NCI-H82 (cell line): Measurements from ENCODE around the gene PER3.

ENCODE experiments used
- DNase-seq: peaks from one replicate; lab custom pipeline; 2025; lab: John Stamatoyannopoulos, UW

The PER3 gene

DNA sequence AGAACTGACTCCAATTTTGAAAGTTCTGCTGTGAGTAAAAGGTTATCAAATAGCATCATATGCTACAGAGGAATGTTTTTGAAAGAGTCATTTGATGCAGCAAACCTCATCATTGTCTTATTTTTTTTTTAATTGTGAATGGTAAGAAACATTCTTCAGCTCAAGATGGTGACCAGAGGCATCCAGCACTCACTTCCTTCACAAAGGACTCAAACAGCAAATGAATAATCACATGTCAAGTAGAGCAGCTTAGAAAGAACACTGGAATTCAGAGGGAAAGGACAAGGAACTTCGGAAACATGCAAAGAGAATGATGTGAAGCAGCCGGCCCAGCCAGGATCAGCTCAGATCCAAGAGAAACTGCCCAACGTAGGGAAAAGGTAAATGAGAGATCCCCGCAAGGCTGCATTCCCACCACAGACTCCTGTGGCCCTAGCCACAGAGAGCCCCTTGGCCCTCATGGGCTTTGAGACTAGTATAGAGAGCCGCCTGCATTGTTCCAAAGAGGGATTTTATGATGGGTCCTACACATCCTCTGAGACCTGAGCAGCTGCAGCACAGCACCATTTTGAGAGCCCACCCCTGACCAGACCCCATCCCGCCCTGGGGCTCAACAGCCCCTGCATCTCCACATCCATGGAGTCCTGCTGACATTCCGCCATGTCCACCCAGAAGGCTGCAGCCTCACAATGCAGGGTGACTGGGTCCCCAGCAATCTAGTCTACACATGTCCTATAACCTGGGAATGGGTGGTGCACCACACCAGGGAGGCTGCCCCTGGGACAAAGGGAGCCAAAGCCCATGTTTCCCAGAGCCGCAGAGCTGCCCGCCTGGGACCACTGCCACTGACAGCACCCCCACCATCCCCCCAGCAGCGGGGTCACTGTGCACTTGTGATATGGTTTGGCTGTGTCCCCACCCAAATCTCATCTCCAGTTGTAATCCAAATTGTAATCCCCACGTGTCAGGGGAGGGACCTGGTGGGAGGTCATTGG is 90.0 kb downstream of the PER3 start:
- no peak for DNase-seq

DNA sequence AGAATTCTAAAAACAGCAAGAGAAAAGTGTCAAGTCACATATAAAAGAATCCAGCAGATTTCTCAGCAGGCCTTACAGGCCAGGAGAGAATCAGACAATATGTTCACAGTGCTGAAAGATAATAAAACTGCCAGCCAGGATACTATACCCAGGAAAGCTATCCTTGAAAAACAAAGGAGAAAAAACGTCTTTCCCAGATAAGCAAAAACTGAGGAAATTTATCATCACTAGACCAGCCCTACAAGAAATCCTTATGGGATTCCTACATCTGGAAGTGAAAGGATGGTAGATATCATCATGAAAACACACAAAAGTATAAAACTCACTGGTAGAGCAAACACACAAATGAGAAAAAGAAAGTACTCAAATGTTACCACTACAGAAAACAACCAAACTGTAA is 93.9 kb downstream of the PER3 start:
- DNase-seq = no peak

DNA sequence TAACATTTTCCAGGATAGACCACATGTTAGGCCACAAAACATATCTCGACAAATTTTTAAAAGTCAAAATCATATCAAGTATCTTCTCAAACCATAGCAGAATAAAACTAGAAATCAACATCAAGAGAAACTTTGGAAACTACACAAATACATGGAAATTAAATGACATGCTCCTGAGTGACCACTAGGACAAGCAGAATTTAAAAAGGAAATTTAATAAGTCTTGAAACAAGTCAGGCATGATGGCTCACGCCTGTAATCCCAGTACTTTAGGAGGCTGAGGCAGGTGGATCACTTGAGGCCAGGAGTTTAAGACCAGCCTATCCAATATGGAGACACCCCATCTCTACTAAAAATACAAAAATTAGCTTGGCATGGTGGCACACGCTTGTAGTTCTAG is 95.1 kb downstream of the PER3 start:
- DNase-seq = no peak

DNA sequence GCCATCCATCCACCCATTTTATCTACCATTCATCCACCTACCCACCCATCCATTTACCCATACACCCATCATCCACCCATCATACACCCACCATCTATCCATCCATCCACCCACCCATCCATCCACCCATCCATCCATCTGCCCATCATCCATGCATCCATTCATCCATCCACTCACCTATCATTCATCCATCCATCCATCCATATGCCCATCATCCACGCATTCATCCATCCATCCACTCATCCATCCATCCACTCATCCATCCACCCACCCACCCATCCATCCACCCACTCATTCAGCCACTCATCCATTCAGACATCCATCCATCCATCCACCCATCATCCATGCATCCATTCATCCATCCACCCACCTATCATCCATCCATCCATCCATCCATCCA is 100.7 kb downstream of the PER3 start:
- no peak for DNase-seq

DNA sequence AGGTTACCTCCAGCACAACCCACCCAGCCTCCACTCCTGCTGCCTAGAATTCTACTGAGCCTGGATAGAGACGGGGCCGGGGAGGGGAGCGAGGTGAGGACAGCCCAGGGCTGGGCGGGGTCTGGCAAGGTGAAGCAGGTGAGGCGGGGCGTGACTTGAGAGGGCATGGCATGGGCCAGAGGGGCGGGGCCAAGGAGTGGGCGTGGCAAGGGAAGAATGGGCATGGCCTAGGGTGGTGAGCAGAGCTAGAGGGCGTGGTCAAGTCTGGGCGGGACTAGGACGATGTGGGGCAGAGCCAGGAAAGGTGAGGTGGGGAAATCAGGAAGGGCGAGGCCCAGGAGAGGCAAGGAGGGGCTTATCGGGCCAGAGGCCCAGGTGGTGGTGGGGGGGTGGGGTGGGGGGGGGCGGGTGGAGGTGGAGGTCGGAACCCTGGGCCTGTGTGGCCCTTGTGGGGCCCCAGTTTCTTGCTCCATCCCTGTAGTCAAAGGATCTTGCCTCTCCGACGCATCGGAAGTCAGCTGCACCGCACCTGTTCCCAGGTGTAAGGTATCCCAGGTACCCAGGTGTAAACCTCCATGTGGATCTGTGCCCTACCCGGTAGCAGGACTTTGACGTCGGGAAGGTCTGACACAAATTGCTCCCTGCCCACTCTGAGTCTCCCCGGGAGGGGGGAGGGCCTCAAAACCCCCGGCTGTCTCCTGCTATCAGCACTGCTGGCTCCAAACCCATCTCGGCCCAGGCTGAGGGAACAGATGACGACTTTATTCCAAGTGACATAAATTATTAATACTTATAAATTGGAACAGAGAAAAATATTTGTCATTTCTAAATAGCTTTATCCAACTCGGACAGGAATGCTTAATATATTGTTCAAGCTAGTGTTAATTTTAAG is 101.7 kb downstream of the PER3 start:
- peak; percentile 29 for DNase-seq

DNA sequence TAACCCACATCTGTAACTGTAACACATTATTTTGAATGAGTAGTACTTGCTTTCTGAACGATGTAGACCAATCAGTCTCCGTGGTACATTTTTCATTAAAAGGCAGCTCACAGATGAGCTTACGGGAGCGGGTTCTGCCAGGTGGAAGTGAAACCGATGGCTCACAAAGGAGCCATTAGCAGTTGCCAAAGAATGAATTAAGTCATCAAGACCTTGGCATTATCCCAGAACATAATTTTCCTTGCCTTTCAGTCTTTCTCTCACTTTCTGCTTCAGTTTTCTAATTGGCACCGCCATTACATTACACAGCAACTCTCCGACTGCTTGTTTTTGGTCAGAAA is 102.3 kb downstream of the PER3 start:
- no peak for DNase-seq

DNA sequence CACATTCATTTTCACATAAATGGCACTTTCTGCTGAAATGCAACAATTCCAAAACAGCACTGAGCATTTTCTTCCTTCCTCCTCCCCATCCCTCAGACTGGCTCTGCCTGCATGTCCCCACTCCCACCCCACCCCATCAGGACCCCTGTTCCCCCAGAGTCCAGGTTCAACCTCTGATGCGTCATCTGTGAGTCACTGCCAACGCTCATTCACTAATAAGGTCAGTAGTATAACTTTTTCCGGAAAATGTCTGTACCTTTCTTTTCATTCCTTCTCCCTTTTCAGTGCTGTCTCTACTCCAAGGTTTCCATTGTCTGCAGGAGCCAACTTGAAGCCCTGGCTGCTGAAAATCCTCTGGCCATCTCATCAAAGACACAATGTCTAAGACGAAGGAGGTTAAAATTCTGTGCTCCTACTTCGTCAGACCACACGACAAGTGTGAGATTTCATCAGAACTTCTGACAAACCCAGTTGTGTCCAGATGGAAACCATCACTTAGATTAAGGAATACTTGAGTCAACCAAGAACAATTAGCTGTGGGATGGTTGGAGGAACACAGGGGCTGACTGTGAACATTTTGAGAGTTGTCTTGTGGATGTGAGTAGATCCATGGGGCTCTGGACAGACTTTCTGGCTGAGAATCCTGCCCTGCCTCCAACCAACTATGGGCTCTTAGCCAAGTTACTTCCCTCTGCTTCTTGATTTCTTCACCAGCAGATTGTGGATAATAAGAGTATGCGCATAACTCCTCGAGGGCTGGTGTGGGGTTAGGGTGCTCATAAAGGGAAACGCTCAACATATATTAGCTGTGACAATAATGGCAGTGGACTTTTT is 104.4 kb downstream of the PER3 start:
- no peak for DNase-seq

DNA sequence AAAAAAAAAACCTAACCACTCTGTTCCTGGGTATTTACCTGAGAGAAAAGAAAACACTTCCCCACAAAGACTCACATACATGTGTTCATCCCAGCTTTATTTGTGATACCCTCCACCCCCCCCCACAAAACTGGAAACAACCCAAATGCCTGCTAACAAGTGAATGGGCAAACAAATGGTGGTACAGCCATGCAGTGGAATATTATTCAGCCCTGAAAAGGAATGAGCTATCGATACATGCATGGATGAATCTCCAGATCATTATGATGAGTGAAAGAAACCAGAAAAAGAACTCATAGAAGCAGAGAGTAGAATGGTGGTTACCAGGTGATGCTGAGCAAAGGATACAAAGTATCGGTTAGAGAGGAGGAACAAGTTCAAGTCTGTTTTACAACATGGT is 106.8 kb downstream of the PER3 start:
- DNase-seq = no peak

DNA sequence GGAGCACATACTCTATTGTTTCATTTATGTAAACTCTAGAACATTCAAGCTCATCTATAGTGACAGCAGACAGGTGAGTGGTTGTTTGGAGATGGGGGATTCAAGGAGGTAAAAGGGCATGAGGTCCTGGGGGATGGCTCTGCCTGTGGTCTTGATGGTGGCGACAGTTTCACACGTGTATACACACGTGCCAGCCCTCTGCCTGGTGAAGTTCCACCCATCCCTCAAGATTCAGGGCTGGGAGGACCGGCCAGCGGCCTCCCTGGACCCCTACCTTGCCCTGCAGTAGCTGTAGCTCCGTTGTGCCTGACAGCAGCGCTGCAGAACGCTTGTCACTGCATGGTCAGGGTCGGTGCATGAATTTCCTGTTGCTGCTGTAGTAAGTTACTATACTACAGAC is 107.7 kb downstream of the PER3 start:
- no peak for DNase-seq

DNA sequence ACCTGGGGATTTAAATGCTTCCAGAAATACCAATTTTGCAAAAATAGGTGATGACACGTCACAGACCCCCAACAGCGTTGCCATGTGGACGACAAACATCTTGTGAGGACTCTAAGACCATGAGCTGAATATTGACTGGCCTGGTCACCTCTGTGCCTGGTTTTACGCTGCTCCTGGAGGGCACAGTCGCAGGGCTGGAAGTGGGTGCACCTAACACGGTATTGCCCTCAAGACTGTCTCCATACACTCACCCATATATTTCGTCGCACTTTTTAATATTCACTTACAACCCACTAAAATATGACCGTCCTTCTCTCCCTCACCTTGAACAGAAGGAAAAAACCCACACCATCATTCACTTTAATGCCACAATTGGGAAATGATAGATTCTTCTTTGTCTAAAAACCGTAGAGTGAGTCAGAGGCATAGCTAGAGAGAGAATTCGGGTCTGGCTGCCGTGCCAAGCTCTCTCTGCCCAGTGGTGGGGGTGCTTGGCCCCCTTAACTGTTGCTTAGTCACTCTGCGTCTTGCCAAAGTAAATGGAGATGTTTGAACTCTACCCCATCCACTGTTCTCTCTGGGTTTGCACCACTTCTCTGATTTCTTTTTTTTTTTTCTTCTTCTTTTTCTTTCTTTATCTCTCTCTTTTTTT is 109.6 kb downstream of the PER3 start:
- DNase-seq = no peak
